ENCODE measurements around the gene DLGAP1. TPM values are rescaled to one million over a fixed set of nuclear protein-coding genes. Genes with fewer than 3 reads are reported as not detected.

DLGAP1 gene
- total and polyA plus RNA-seq, 2 of the 4 experiments (the other 2 are of a cell fraction) = under 0.01 to 0.09 TPM

- H2AFZ ChIP-seq (replicated peaks; ENCODE audit: low read length, poor library complexity) = no peak overlapping the region
- no peak overlapping the region for H3K56ac ChIP-seq (ENCODE audit: extremely low read depth, insufficient read depth, low read length)
- H3K18ac ChIP-seq (ENCODE audit: low read depth, low read length) = no peak overlapping the region
- H3K4me1 ChIP-seq (ENCODE audit: control insufficient read depth, insufficient read depth, low read length) = no peaks in the 10 kb centered on the region
- no peak overlapping the region for H3K4me3 ChIP-seq (ENCODE audit: insufficient read depth, low read depth, low read length)
- ATAC-seq (ENCODE audit: low read depth) (no peak), DNase-seq (peak; percentile 12)
- H3K4me2 ChIP-seq (ENCODE audit: low read depth, low read length) = no peak overlapping the region
- ChIA-PET CTCF (interaction anchor here (0.5 to 1.4 kb wide), 2 partner anchors 22 to 161 kb away, joined by 3 read pairs; no protein-coding TSS in a partner anchor), POLR2A (ENCODE audit: unreplicated experiment) (no interaction called here)
- no peak overlapping the region for H2AK5ac ChIP-seq (ENCODE audit: low read depth, low read length)
- no peak overlapping the region for H4K91ac ChIP-seq (ENCODE audit: insufficient read depth, low read depth, low read length)
- H3K27me3 ChIP-seq (ENCODE audit: control insufficient read depth, insufficient read depth, low read length) = no peaks in the 10 kb centered on the region
- H4K8ac ChIP-seq (ENCODE audit: low read depth in 2 of 2, low read length in 2 of 2) = no peak overlapping the region
- H2AK9ac ChIP-seq (replicated peaks; ENCODE audit: low read depth, low read length, poor library complexity) = no peak overlapping the region
- no peak overlapping the region for H4K5ac ChIP-seq (ENCODE audit: low read depth, low read length)
- no CpG with 5 or more reads among the region's 4 CpGs for WGBS, 2 experiments (ENCODE audit: extremely low coverage in 2 of 2, insufficient read length in 1 of 2)
- H3K9me3 ChIP-seq (ENCODE audit: control insufficient read depth, insufficient read depth, low read length) = no peaks in the 10 kb centered on the region
- no peak overlapping the region for H2BK120ac ChIP-seq (ENCODE audit: low read depth, low read length)
- H2BK20ac ChIP-seq (ENCODE audit: low read depth, low read length) = no peak overlapping the region
- no peak overlapping the region for H2BK5ac ChIP-seq (ENCODE audit: low read depth, low read length, poor library complexity, severe bottlenecking)
- no TSS peak for BruUV-seq (replicated peaks)
- no peak overlapping the region for H3K9ac ChIP-seq (ENCODE audit: low read depth, low read length)
- no peaks in the 10 kb centered on the region for H3K79me1 ChIP-seq (ENCODE audit: low read depth in 1 of 2, low read length in 2 of 2)
- in situ Hi-C loops (cut with MboI; ENCODE audit: low sequenced_read_pairs) (no loop called here), intact Hi-C loops (cut with micrococcal nuclease) (no loop called here), dilution Hi-C loops (cut with HindIII; ENCODE audit: low sequenced_read_pairs, unreplicated experiment) (no loop called here)
- no peak overlapping the region for H2BK15ac ChIP-seq (ENCODE audit: low read depth, low read length)
- no peaks in the 10 kb centered on the region for H4K20me1 ChIP-seq (ENCODE audit: insufficient read depth, low read length)
- no peak overlapping the region for H3K23ac ChIP-seq (ENCODE audit: low read depth, low read length)
- TF ChIP-seq FOS (IDR thresholded peaks at IDR 0.05; ENCODE audit: low read depth, low read length) (no peak), MAFK (IDR thresholded peaks at IDR 0.05; ENCODE audit: low read depth, low read length) (no peak), RFX5 (IDR thresholded peaks at IDR 0.05; ENCODE audit: low read depth, low read length) (no peak), MXI1 (IDR thresholded peaks at IDR 0.05; ENCODE audit: borderline replicate concordance, low read depth, low read length) (no peak), NFE2L2 (IDR thresholded peaks at IDR 0.05; ENCODE audit: low read depth, low read length) (no peak), CHD1 (IDR thresholded peaks at IDR 0.05; ENCODE audit: low read depth, low read length) (no peak), USF2 (IDR thresholded peaks at IDR 0.05; ENCODE audit: low read depth, low read length) (no peak), CEBPB (IDR thresholded peaks at IDR 0.05; ENCODE audit: low read depth, low read length) (no peak), ELK1 (IDR thresholded peaks at IDR 0.05; ENCODE audit: borderline replicate concordance, low read depth, low read length) (no peak), SMC3 (IDR thresholded peaks at IDR 0.05; ENCODE audit: low read depth, low read length) (no peak), RAD21 (IDR thresholded peaks at IDR 0.05; ENCODE audit: low read length) (no peak), POLR2A (IDR thresholded peaks at IDR 0.05; ENCODE audit: low read depth, low read length) (no peak), RCOR1 (IDR thresholded peaks at IDR 0.05; ENCODE audit: insufficient replicate concordance, low read length) (no peak), CTCF (conservative IDR thresholded peaks at IDR 0.05; ENCODE audit: low read depth, low read length) (no peak)
- H3K36me3 ChIP-seq (ENCODE audit: control insufficient read depth, insufficient read depth, low read length) = no peaks in the 10 kb centered on the region
- no peak overlapping the region for H3K14ac ChIP-seq (replicated peaks; ENCODE audit: low read depth, low read length)
- H3K27ac ChIP-seq (ENCODE audit: insufficient read depth, low read length) = no peak overlapping the region
- no peaks in the 10 kb centered on the region for H3K9me1 ChIP-seq (ENCODE audit: insufficient read depth, low read length)
- no peak overlapping the region for H3K4ac ChIP-seq (ENCODE audit: low read depth, low read length)
Observed at GRCh38 chr18:3931542-3932112, 523.5 kb downstream of the DLGAP1 start.
